Measurements from ENCODE around the gene OR10AD1. TPM values are rescaled to one million over a fixed set of nuclear protein-coding genes. Genes with fewer than 3 reads are reported as not detected.

The OR10AD1 gene
- total and polyA plus RNA-seq, 10 of the 15 experiments (the other 5 are each of a cell fraction or from before 2014, with no cell fraction given), result 0.04 to 0.12 TPM; not detected in 8

GRCh38 chr12:48197971-48198671 lies 5.0 kb downstream of the OR10AD1 start (continued):
- TF ChIP-seq NR2C1 (IDR thresholded peaks at IDR 0.05) (no peak), GATAD2B (conservative IDR thresholded peaks at IDR 0.05; ENCODE audit: low read depth) (peak; percentile 63; the same call in 1 of the 2 replicates), RBBP5 (conservative IDR thresholded peaks at IDR 0.05) (no peak), MTA2 (IDR thresholded peaks at IDR 0.05; ENCODE audit: low read depth) (no peak), RAD21 (IDR thresholded peaks at IDR 0.05; ENCODE audit: insufficient read depth, low read depth, low read length) (no peak), SUPT20H (IDR thresholded peaks at IDR 0.05; ENCODE audit: borderline replicate concordance, control insufficient read depth, low read depth, low read length) (no peak), BCL3 (IDR thresholded peaks at IDR 0.05; ENCODE audit: borderline replicate concordance, insufficient read depth, low read depth, low read length, poor library complexity, severe bottlenecking) (no peak), EGR1 (IDR thresholded peaks at IDR 0.05; ENCODE audit: borderline replicate concordance in 1 of 2, low read depth in 2 of 2, low read length in 2 of 2) (no peak), E2F4 (IDR thresholded peaks at IDR 0.05; ENCODE audit: low read depth, low read length) (0 out of 2 replicates have a peak, but pooled peaks have one; percentile 36), ETV6 (conservative IDR thresholded peaks at IDR 0.05 in 1 of 2, IDR thresholded peaks at IDR 0.05 in 1 of 2; ENCODE audit: borderline replicate concordance in 1 of 2, low read depth in 1 of 2) (no peak), SPI1 (IDR thresholded peaks at IDR 0.05; ENCODE audit: borderline replicate concordance, insufficient read depth, low read depth, low read length) (no peak), ZNF24 (IDR thresholded peaks at IDR 0.05) (no peak), SP1 (IDR thresholded peaks at IDR 0.05; ENCODE audit: low read depth, low read length) (peak; percentile 79), NFYA (IDR thresholded peaks at IDR 0.05; ENCODE audit: borderline replicate concordance, low read depth, low read length) (no peak)
